ENCODE measurements around the gene MAGEB1.

DNA sequence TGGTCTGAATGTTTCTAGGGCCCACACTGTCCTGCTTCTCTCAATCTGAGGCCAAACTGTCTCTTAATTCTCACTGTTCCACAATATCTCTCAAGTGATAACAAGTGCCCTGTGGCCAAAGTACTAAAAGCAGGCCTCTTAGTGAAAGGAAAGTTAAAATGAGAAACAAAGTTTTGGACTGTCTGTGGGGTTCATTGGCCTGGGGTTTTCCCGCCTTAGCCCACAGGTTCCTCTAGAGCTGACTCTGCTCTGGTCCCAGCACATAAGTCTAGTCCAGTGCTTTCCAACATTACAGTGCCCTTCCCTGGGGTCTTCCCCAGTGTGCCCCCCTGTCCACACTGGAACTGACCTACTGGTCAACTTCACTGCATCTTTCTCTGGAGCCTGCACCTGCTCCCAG, 6.3 kb downstream of the MAGEB1 start:
- TF ChIP-seq, protein P1, sequence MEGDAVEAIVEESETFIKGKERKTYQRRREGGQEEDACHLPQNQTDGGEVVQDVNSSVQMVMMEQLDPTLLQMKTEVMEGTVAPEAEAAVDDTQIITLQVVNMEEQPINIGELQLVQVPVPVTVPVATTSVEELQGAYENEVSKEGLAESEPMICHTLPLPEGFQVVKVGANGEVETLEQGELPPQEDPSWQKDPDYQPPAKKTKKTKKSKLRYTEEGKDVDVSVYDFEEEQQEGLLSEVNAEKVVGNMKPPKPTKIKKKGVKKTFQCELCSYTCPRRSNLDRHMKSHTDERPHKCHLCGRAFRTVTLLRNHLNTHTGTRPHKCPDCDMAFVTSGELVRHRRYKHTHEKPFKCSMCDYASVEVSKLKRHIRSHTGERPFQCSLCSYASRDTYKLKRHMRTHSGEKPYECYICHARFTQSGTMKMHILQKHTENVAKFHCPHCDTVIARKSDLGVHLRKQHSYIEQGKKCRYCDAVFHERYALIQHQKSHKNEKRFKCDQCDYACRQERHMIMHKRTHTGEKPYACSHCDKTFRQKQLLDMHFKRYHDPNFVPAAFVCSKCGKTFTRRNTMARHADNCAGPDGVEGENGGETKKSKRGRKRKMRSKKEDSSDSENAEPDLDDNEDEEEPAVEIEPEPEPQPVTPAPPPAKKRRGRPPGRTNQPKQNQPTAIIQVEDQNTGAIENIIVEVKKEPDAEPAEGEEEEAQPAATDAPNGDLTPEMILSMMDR (IDR thresholded peaks at IDR 0.05; ENCODE audit: poor library complexity), result no peak
- no peak for TF ChIP-seq EZH2 (IDR thresholded peaks at IDR 0.05; ENCODE audit: borderline replicate concordance)
